HG02938 (cell line): ENCODE data around the gene HDAC4.

Experiments
- ATAC-seq: cut with Tn5 transposase; IDR thresholded peaks from one replicate; pipeline ENCODE4 v1.9.1; 2021; ENCODE audit warnings: mild to moderate bottlenecking, moderate library complexity; ENCODE audit not compliant: unreplicated experiment

HDAC4 gene

DNA sequence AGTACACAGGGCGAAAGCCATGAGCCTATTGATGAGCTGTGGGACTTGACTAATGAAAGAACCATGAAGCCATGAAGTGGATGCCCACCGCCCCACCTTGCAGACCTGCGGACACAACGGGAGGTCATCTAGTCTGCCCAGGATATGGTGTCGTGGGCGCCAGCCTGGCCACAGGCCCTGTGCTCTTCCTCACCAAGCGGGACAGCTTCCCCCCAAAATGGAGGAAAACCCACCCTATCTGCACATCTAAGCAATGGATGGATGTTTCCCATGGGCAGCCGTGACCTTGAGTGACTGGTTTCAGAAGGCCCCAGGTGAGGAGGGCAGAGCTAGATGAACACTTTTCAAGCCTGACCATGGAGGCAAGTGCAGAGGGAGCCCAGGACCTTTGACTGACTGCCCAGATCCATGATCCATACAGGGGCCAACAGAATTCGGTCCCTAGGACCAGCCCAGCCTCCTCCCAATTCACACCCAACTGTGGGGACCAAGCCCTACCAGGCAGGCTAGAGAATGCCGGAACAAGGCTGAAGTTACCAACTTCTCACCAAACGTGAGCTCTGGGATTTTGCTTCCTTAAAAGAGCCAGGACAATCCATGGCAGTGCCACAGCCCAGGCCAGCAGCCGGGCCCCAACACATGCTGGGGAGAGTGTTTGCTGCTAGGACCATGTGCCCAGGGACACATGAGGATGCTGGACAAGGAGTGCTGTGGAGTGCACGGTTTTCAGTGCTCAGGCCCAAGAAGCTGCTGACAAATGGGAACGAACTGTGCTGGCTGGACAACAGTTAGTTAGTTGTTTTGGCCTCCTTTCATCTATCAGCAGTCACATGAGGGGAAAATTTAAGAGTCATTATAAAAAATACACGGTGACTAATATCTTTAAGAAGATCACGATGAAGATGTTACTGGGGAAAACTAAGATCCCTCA is 249.4 kb downstream of the HDAC4 start:
- no peak for ATAC-seq

DNA sequence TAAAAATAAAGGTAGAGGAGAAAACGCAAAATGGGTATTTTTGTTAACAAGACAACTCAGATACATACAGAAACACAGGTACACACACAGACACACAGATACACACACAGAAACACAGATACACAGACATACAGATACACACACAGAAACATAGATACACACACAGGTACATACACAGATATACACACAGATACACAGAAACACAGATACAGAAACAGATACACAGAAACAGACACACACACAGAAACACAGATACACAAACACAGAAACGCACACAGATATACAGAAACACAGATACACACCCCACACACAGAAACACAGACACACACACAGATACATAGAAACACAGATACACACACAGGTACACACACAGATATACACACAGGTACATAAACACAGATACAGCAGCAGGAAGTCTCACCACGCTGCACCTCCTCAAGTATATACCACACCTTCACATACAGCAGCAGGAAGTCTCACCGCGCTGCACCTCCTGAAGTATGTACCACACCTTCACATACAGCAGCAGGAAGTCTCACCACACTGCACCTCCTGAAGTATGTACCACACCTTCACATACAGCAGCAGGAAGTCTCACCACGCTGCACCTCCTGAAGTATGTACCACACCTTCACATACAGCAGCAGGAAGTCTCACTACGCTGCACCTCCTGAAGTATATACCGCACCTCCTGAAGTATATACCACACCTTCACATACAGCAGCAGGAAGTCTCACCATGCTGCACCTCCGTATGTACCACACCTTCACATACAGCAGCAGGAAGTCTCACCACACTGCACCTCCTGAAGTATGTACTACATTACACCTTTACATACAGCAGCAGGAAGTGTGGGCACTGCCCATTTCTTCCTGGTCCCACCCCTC is 250.5 kb downstream of the HDAC4 start:
- no peak for ATAC-seq

DNA sequence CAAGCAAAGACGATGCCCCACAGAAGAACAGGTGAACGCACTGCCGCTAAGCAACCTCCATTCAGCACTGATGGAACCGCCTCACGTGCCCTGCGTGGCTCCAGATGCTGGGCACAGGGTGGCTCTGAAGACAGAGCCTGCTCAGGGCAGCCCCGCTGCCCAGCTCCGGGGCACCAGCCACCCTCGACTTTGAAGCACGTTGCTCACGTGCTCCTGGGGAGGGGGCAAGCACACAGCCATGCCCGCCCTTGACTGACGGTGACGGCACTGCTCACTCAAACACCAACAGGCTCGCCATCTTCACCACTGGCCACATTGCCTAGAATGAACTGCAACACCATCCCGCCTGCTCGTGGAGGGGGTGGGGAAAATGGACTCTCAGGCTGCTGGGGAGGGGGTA is 251.3 kb downstream of the HDAC4 start:
- ATAC-seq, result no peak

DNA sequence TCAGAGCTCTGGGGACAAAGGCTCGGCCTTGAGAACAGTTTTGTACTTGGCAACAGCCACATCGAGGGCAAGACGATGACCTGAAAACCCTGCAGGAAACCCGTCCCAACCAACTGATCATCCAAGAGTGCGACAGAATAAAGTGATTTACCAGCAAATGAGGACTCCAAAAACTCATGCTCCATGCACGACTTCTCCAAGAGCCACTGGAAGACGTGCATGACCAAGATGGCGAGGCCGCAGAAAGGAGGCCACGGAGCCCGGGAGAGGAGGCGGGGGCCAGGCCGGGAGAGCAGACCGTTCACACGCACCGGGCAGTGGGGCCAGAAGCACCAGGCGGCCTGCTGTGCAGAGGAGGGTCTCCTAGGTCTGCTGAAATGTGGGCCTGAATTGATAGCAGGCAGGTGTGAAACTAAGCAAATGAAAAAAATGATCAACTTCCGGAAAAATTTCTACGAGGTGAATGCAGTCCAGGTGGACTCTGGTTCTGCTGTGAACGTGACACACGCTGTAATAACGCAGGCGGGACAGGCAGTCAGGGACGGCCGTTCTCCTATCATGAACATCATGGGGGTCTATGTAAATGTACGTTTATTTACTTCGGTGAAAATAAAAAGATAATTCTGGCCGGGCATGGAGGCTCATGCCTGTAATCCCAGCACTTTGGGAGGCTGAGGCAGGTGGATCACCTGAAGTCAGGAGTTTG is 252.2 kb downstream of the HDAC4 start:
- ATAC-seq, result no peak

DNA sequence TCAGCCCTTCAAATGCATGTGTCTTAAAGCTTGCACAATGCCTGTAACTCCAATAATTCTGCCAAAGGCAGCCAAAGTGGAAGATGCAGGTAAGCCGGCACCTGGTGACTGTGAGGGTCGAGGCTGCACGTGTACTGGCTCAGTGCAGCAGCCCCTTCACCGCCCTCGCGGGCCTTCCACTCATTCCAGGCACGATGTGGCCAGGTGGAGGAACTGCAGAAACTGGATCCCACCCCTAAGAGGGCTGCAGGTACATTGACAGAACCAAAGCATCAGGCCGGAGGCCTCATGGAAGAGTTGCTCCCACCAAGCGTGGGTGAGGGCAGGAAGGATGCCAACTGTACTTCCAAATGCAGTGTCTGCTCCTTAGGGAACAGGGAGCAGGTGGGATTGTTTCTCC is 253.4 kb downstream of the HDAC4 start:
- ATAC-seq, result no peak

DNA sequence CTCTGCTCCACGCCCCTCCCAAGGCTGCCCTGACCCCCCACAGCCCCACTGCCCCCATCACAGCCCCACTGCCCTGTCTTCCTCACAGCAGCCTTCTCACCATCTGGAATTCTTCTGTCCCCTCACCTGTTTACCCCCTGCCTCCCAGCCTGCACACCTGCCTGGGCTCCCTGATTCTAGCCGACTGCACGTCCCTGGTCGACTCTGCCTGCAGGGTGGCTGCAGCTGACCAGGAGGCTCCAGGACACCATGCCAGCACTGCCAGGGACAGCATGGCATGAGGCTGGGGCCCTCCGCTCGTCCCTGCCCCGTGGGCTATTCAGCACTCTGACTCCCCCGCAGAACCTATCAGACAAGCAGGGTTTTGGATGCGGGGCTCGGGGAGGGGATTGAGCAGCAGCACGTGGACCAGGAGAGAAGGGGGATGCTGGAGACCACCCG is 254.1 kb downstream of the HDAC4 start:
- ATAC-seq, result no peak

DNA sequence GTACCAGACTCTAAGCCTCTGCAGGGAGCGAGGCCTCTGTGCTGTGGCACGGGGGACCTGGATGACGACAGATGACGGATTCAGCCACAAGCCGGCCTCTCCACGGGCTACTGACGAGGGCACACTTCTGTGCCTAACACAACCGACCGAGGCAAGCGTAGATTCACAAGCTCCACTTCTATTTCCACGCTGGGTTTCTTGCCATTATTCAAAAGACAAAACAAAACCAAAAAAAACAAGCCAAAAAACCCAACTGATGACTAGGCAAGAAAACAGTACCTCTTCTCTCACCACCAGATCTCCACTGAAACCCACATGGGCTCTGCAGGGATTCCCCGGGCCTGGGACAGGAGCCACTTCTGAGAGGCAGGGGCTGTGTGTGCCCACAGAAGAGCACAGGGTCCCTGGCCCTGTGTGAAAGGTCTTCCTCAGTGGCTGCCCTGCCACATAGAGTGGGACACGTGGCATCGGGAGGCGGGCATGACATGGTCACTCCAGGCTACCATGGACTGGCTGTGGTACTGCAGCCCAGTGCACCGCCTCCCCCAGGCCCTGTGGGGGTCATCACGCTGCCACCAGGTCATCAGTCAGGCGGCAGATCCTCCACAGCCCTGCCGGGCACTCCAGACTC is 254.7 kb downstream of the HDAC4 start:
- no peak for ATAC-seq

DNA sequence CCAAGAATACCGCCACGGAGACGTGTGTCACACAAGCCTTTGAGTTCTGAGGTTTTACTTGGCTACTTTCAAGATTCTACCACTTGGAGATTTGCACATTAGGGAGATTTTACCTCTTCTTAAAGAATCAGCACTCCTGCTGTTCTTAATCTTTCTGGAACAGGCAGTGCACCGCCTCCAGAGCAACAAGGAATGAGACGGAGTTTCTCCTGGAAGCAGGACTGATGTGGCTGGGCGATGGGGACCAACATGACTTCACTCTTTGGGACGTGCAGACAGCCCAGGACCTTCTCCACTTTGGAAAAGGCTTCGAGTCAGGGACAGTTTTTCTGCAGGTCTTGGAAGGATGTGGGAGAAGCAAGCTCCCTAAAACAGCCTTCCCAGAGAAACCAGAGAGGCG is 255.2 kb downstream of the HDAC4 start:
- no peak for ATAC-seq

DNA sequence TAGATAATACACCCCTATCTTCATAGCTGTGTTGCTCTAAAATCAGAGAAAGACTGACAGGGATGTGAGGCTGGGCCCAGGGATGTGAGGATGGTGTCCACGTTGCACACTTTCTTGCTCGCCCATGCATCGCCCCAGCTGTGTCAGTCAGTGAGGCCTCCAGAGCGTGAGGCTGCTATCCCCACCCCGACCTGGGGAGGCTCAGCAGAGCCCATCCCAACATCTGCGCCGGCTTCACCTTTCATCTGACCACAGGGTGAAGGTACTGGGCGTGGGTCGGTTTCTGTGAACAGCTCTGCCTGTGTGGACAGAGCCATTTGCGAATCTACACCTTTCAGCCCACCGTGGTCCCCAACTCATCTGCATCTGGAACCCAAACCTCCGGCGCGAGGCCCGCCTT is 255.7 kb downstream of the HDAC4 start:
- ATAC-seq, result no peak

DNA sequence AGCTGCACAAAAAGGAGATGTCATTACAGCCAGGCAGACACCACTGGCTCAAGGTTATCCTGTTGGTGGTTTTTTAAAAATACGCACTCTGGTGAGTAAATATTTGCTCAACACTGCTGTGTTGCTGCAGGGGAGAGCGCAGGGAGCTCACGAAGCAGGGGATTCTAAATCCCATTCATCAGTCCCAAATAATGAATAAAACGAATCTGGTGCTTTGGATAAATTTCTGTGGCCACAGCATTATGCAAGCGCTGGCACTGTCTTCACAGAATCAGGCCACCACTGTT is 256.2 kb downstream of the HDAC4 start:
- ATAC-seq, result no peak

DNA sequence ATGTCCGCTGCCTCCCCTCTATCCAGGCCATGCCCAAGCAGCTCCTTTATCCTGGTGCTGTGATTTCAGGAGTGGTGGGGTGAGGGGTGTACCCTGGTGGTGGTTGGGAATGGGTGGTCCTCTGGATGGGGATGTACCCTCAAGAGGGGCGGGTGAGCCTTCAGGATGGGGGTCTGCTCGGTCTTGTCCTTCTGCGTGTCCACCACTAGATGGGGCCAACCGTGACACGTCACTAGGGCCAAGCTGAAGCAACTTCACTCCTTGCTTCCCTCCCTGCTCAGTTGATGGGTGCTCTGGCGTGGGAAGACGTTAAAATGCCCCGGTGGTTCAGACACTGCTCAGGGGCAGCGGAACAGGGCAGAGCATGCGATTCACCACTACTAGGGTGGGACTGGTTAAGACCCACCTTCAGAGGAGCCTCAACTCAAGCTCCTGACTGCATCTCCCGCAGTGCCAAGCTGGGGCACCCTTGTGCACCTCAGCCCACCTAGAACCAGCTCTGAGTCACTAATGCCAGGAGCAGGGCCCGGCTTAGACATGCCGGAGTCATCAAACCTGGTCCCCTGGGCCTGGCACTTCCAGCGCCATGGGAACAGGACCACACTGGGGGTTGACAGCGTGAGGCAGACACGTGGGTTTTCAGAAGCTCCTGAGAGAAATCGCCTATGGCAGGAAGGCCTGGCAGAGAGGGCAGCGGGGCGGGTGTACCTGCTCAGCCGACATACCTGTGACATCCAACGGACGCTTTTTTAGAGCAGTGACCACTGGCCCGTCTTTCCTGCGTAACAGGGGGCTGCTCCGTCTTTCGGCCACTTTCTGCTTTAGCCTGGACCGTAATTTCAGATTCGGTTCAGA is 256.7 kb downstream of the HDAC4 start:
- no peak for ATAC-seq

DNA sequence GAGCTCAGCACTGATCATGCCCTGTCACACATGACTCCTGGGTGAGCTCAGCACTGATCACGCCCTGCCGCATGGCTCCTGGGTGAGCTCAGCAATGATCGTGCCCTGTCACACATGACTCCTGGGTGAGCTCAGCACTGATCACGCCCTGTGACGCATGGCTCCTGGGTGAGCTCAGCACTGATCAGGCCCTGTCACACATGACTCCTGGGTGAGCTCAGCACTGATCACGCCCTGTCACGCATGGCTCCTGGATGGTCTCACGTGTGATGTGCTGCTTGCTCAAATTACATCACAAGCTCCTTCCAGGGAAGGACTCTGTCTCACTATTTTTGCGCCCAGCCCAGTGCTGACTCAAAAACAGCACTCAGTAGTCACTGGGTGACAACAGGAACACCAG is 258.0 kb downstream of the HDAC4 start:
- no peak for ATAC-seq

DNA sequence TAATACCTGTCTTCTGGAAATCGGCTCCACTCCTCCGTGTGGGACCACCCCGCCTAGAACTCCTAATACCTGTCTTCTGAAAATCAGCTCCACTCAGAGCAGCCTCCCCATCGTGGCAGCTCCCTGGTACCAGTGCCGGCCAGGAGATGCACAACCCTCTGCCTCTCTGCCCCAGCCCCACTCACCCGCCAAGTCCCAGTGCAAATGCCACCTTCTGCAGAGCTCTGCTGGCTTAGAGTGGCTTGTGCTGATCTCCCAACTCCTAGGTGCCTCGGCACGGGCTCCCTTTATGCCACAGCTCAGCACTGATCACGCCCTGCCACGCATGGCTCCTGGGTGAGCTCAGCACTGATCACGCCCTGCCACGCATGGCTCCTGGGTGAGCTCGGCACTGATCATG is 258.5 kb downstream of the HDAC4 start:
- no peak for ATAC-seq

DNA sequence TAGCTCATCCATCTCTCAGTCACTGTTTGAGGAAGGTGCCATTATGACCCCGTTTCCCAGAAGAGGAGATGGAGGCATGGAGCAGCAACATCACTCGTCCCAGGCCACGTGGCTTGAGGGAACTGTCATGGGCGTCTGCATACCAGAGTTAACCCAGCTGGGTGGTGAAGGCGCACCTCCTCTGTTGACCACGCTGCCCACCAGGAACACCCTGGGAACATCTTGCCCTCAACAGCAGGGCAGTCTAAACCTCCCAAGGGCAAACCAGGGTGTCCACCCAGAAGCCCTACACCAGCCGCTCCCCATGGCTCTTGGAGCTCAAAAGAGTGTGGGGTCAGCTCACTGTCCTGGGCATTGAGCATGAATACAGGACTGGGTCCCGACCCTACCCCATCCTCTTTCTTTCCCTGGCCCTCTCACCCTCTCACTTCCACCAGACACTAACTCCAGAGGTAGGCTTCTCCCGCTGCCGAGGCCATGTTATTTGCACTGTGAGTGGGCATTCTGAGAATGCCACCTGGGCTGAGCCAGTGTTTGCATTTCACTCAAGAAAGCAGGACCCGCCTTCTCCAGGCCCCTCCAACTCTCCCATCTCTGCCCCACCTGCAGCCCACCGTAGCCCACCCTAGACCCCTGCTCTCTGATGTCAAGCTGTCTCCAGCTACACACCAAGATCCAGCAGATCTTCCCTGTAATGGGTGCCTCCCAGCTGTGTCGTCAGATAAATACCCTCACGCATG is 259.6 kb downstream of the HDAC4 start:
- ATAC-seq, result no peak

DNA sequence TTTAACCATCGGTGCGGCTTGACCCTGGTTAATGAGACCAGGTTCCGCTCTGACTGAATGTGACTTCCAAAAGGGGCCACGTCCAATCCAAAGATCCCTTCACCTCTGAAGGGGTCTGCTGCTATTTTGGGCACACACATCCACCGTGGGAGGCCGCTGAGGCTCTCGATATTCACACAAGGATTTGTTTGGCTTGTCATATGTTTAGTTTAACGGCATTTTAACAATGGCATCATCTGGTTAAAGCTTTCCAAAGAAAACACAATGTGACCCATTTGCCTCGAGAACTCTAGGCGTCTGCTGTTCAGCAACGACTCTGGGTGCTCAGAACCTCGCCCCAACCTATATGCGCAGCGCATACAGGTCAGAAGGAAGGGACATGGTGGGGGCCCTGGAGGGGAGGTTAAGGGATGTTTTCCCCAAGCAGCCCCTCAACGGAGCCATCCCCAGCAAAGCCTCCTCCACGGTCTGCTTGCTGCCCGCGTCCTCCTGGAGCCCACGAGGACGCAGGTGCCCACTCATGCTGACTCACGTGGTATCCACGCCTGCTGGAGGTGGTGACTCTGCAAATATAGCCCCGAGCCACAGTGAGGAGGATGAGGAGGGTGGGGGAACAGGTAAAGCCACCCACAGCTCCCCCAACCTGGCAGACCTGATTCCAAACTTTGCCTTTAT is 260.3 kb downstream of the HDAC4 start:
- no peak for ATAC-seq

DNA sequence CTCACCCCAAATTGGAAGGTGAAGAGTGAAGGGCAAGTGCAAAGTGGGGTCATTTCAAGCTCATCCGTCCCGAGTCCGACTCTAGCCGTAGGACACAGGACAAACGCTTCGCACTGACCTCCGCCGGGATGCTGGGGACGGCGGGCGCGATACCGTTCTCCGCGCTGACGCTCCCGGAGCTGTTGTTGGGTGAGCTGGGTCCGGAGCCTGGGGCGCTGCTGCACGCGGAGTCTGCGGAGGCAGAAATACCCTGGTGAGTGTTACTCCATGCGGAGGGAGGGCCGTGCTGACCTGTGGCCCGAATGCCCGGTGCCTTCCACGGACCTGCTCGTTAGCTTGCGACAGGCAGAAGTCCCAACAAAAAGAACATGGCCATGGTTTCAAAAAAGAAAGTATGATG is 261.3 kb downstream of the HDAC4 start:
- no peak for ATAC-seq

DNA sequence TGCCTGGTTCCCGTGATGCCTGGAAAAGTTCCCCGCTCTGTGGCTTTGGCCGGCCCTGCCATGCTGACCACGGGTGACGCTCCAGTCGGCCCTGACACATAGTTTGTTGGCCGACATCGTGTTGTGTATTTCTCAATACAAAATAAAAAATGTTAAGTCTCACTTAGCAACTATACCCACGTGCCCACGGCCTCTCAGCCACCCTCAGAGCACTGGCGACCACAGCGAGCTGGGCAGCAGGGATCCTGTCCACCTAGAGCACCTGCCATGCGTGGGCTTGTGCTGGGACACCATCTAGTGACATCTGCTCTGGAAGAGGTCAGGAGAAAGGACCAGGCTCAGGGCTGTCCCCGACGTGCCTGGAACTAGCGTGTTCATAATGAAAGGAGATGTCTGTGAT is 261.7 kb downstream of the HDAC4 start:
- ATAC-seq, result no peak

DNA sequence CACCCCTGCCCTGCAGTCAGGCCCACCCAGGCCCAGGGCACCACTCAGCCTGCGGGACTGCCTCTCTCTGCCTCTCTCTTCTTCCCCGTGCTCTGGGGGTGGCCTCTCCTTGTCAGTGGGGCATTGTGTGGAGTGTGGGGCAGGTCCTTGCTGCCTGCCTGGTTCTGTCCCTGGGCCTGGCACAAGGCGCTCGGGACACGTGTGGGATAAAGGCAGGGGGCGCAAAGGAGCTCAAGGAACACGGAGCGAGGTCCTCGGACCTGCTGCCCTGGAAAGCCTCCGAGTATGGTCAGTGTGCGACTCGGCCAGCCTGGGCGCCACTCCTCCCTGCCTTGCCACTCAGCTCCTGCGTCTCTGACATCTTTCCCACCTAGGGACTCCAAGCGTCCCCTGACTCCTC is 262.2 kb downstream of the HDAC4 start:
- ATAC-seq, result no peak

DNA sequence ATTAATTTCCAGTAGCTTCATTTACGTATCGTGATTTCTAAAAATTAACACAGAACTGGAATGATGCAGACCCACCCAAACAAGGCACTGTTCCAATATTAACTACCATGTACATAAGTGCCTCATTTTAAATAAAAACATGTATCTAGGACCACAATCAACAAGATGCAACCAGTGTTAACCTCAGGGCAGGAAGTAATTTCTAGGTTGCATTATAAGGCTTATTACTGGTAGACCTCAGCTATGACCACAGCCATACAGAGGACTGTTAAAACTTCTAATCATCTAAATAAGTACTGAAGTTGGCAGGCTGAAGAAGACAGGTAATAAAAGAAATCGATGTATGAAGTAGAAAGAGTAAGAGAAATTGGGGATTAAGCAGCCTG is 262.9 kb downstream of the HDAC4 start:
- ATAC-seq, result no peak
